ENCODE data around the gene PRKD1.

The PRKD1 gene

DNA sequence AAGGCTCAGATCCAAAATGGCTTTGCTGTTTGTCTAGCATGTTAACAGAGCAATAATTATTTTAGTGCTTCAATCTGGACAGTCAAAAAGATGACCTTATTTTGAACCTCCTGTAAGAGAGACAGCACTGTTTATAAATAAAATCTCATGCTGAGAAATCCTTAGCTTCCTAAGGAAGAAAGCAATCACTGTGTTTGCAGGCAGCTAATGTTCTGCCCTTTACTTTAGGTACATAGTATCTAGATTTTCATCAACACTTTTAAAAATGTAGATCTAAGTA, 105.3 kb downstream of the PRKD1 start:
- DNase-seq (ENCODE audit: low read depth), result no peak
- TF ChIP-seq, protein P1, sequence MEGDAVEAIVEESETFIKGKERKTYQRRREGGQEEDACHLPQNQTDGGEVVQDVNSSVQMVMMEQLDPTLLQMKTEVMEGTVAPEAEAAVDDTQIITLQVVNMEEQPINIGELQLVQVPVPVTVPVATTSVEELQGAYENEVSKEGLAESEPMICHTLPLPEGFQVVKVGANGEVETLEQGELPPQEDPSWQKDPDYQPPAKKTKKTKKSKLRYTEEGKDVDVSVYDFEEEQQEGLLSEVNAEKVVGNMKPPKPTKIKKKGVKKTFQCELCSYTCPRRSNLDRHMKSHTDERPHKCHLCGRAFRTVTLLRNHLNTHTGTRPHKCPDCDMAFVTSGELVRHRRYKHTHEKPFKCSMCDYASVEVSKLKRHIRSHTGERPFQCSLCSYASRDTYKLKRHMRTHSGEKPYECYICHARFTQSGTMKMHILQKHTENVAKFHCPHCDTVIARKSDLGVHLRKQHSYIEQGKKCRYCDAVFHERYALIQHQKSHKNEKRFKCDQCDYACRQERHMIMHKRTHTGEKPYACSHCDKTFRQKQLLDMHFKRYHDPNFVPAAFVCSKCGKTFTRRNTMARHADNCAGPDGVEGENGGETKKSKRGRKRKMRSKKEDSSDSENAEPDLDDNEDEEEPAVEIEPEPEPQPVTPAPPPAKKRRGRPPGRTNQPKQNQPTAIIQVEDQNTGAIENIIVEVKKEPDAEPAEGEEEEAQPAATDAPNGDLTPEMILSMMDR (conservative IDR thresholded peaks at IDR 0.05; ENCODE audit: low read length), result no peak
- H3K4me3 ChIP-seq (ENCODE audit: low read length), result no peak overlapping the region

DNA sequence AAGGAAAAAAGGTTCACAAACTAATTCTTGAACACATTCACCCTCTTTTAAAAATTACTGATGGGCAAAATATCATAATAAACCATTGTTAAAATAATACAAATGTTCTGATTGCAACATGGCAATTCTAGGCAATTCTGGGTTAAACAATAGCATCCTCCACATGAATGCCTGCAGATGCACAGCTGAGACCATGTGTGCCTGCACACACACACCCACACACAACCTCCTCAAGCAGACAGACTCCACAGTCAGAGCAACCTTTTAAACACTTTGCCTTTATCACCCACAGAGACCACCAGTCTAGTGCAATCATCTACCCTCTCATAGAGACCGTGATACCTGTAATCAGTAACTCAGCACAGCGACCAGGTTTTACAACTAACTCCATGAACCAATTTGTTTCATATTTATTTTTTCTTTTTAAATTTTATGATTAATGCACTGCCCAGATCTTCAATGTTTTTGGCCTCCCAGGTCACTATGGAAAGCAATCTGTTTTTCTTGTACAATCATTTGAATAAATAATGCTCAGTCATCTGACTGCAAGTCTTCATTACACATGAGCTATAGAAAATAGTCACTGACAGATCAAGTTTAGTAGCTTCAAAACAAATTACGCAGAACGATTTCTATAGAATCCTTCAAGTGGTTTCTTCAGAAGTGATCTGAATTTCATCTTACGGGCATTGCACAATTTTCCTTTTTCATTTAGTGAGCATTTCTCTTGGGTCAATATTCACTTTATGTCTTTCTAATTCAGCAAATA, 105.8 kb downstream of the PRKD1 start:
- DNase-seq (ENCODE audit: low read depth), result no peak
- H3K4me3 ChIP-seq (ENCODE audit: low read length), result no peak overlapping the region
- TF ChIP-seq, protein P1 (conservative IDR thresholded peaks at IDR 0.05; ENCODE audit: low read length), result no peak

DNA sequence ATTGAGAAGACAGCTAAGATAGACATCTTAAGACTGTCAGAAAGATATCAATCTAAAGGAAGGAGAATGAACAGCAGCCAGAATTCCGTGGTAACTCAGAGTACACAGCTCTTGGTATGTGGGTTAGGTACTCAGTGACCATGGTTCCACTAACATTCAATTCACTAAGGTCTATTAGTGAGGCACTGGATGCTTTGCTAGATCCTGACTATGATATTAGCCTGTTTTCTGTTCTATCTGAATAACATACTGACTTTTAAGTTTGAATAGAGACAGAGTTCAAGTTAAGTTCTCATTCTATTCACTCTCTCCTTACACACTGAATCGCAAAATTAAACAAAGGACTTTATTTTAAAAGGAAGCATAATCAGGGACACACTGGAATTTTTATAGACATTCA, 106.4 kb downstream of the PRKD1 start:
- TF ChIP-seq, protein P1 (conservative IDR thresholded peaks at IDR 0.05; ENCODE audit: low read length), result no peak
- H3K4me3 ChIP-seq (ENCODE audit: low read length), result no peak overlapping the region
- DNase-seq (ENCODE audit: low read depth), result no peak

DNA sequence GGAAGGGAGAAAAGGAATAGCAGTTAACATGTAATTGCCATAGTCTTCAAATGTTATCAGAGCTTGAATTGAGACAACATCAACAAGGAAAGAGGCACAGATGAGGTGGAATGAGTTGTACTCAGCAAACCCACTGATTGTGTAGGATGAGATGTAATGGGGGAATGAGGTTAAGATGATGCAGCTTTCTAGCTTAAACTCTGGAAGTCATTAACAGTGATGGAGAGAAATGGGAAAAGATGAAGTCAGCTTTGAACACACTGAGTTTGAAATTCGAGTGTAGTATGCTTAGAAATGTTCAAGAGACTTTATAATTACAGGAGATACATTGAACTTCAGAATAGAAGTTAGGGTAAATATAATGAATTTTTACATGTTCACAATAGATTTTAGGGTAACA, 106.9 kb downstream of the PRKD1 start:
- TF ChIP-seq, protein P1 (conservative IDR thresholded peaks at IDR 0.05; ENCODE audit: low read length), result no peak
- DNase-seq (ENCODE audit: low read depth), result no peak
- no peak overlapping the region for H3K4me3 ChIP-seq (ENCODE audit: low read length)

DNA sequence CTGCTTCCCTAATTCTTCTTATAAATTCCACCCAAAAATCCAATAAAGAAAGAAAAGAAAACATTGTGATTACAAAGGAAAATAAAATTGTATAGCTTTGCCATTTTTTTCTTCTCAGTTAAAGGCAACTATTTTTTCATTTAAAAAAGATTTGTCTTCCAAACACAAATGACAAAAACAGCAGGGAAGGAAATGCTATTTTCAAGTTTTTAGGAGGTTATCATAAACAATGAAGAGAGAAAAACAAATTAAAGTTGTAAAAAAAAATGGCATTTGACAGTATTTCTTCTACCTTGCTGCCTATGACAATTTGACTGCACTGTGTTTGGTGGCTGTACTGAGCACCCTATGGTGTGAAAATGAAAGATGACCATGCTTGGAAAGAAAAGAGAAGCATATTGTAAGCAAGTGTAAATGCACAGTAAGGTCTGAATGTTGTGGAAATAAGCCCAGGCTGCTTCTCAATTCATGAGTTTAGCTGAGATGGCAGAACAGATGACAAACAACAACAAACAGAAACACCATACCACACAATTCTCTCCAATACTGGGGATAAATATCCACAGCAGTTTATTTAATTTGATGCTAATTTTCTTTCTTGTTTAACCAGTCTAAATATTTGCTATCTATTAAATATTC, 109.8 kb downstream of the PRKD1 start:
- no peak overlapping the region for H3K4me3 ChIP-seq (ENCODE audit: low read length)
- TF ChIP-seq, protein P1 (conservative IDR thresholded peaks at IDR 0.05; ENCODE audit: low read length), result no peak
- no peak for DNase-seq (ENCODE audit: low read depth)

DNA sequence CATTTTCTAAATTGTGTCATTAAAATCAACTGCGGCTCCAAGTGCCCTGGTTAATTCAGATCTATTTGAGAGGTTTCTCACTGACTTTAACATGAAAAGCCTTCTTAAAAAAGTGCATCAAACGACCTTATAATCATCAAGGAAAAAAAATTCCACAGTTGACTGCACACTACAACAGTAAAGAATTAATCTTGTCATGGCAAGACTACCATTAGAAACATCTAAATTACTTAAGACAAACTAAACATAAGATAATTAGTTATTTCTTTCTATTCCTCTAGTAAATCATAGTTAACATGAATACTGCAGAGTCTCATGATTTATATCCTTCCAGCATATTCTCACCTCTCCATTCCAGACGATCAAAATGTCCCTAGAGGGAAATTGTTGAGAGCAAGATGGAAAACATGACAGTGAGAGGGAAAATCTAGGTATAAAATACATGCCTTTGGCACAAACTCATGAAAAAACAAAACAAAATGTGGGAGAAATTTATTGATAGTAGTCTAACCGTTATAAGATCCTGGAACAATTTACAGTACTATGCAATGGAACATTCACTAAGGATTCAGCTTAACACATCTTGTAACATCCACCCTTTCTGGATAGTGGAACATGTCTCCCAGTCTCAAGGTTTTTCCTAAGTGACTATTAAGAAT, 112.5 kb downstream of the PRKD1 start:
- no peak for DNase-seq (ENCODE audit: low read depth)
- TF ChIP-seq, protein P1 (conservative IDR thresholded peaks at IDR 0.05; ENCODE audit: low read length), result no peak
- no peak overlapping the region for H3K4me3 ChIP-seq (ENCODE audit: low read length)
